GM11168 (cell line): ENCODE results near the gene MPHOSPH9.

Experiments
- in situ Hi-C: fragments of 300-500 bp; cut with MboI; formaldehyde crosslinking; loops from one replicate; pipeline ENCODE4 v1.12.0; 2022; ENCODE audit warnings: low sequenced_read_pairs; ENCODE audit not compliant: unreplicated experiment

Gene MPHOSPH9

GRCh38 chr12:123106640-123107359 is 126.1 kb downstream of the MPHOSPH9 start:
- in situ Hi-C loops = no loop called here

- in situ Hi-C loops = no loop called here
Measured at GRCh38 chr12:123105211-123105826, 127.6 kb downstream of the MPHOSPH9 start.

- in situ Hi-C loops = no loop called here
Measured at GRCh38 chr12:123104809-123105208, 128.1 kb downstream of the MPHOSPH9 start.
